Measurements from ENCODE around the gene EPS15.

EPS15 gene

GRCh38 chr1:51518033-51518585 is 957 bp downstream of the EPS15 start:
- no peak for DNase-seq (ENCODE audit: extremely low spot score)
- no peak for TF ChIP-seq TARDBP (IDR thresholded peaks at IDR 0.05)
- no peak for TF ChIP-seq BHLHE40 (IDR thresholded peaks at IDR 0.05; ENCODE audit: borderline replicate concordance)
- TF ChIP-seq HDGF (IDR thresholded peaks at IDR 0.05; ENCODE audit: borderline replicate concordance): no peak
- TF ChIP-seq ZNF384 (IDR thresholded peaks at IDR 0.05): no peak
- TF ChIP-seq ELF4 (IDR thresholded peaks at IDR 0.05): no peak
- no peak for TF ChIP-seq SUZ12 (IDR thresholded peaks at IDR 0.05)
- TF ChIP-seq FOXM1 (IDR thresholded peaks at IDR 0.05; ENCODE audit: borderline replicate concordance): no peak
- no peak for TF ChIP-seq FOXA1 (IDR thresholded peaks at IDR 0.05)
- TF ChIP-seq CTBP1 (IDR thresholded peaks at IDR 0.05; ENCODE audit: borderline replicate concordance): no peak
- TF ChIP-seq NFRKB (IDR thresholded peaks at IDR 0.05): no peak
- no peak for TF ChIP-seq ARNT (IDR thresholded peaks at IDR 0.05)
- TF ChIP-seq LEF1 (IDR thresholded peaks at IDR 0.05; ENCODE audit: borderline replicate concordance): no peak
- TF ChIP-seq FOXK2 (IDR thresholded peaks at IDR 0.05): 0 out of 2 replicates have a peak, but pooled peaks have one; percentile 50
- TF ChIP-seq L3MBTL2 (conservative IDR thresholded peaks at IDR 0.05): peak; percentile 36; the same call in 1 of the 2 replicates
- no peak for TF ChIP-seq SP1 (IDR thresholded peaks at IDR 0.05)
- TF ChIP-seq PKNOX1 (IDR thresholded peaks at IDR 0.05): peak; percentile 70
- CTCF ChIA-PET: no interaction called here
- POLR2A ChIA-PET: interaction anchor here (1.1 kb wide), 1 partner anchor 9 kb away, joined by 5 read pairs; no protein-coding TSS in a partner anchor

- ChIA-PET CTCF (no interaction called here), POLR2A (interaction anchor here (0.9 to 1.1 kb wide), 2 partner anchors 8 to 45 kb away, joined by 3 to 5 read pairs; no protein-coding TSS in a partner anchor)
- no peak for DNase-seq (ENCODE audit: extremely low spot score)
Observed at GRCh38 chr1:51517361-51518032, 1.6 kb downstream of the EPS15 start.

GRCh38 chr1:51516649-51517158 is 2.4 kb downstream of the EPS15 start:
- ChIA-PET CTCF (interaction anchor here (0.6 kb wide), 1 partner anchor 164 kb away, joined by 5 read pairs; no protein-coding TSS in a partner anchor), POLR2A (interaction anchor here (0.9 kb wide), 1 partner anchor 45 kb away, joined by 3 read pairs; no protein-coding TSS in a partner anchor)
- no peak for DNase-seq (ENCODE audit: extremely low spot score)
- TF ChIP-seq ARNT (IDR thresholded peaks at IDR 0.05): no peak
- no peak for TF ChIP-seq FOXK2 (IDR thresholded peaks at IDR 0.05)
- TF ChIP-seq PKNOX1 (IDR thresholded peaks at IDR 0.05): no peak
- no peak for TF ChIP-seq HDGF (IDR thresholded peaks at IDR 0.05; ENCODE audit: borderline replicate concordance)
- no peak for TF ChIP-seq NFRKB (IDR thresholded peaks at IDR 0.05)
- TF ChIP-seq CTBP1 (IDR thresholded peaks at IDR 0.05; ENCODE audit: borderline replicate concordance): no peak
- TF ChIP-seq ZNF384 (IDR thresholded peaks at IDR 0.05): no peak
- TF ChIP-seq TARDBP (IDR thresholded peaks at IDR 0.05): no peak
- TF ChIP-seq BHLHE40 (IDR thresholded peaks at IDR 0.05; ENCODE audit: borderline replicate concordance): no peak
- TF ChIP-seq SP1 (IDR thresholded peaks at IDR 0.05): no peak
- TF ChIP-seq FOXM1 (IDR thresholded peaks at IDR 0.05; ENCODE audit: borderline replicate concordance): no peak
- no peak for TF ChIP-seq L3MBTL2 (conservative IDR thresholded peaks at IDR 0.05)
- no peak for TF ChIP-seq SUZ12 (IDR thresholded peaks at IDR 0.05)
- no peak for TF ChIP-seq FOXA1 (IDR thresholded peaks at IDR 0.05)

More at GRCh38 chr1:51517361-51518032, 1.6 kb downstream of the EPS15 start:
- TF ChIP-seq FOXM1 (IDR thresholded peaks at IDR 0.05; ENCODE audit: borderline replicate concordance) (no peak), ELF4 (IDR thresholded peaks at IDR 0.05) (no peak), L3MBTL2 (conservative IDR thresholded peaks at IDR 0.05) (no peak), FOXA1 (IDR thresholded peaks at IDR 0.05) (no peak), ARNT (IDR thresholded peaks at IDR 0.05) (no peak), LEF1 (IDR thresholded peaks at IDR 0.05; ENCODE audit: borderline replicate concordance) (no peak), NFRKB (IDR thresholded peaks at IDR 0.05) (no peak), ZNF384 (IDR thresholded peaks at IDR 0.05) (no peak), SUZ12 (IDR thresholded peaks at IDR 0.05) (no peak), HDGF (IDR thresholded peaks at IDR 0.05; ENCODE audit: borderline replicate concordance) (no peak), BHLHE40 (IDR thresholded peaks at IDR 0.05; ENCODE audit: borderline replicate concordance) (no peak), SP1 (IDR thresholded peaks at IDR 0.05) (no peak), TARDBP (IDR thresholded peaks at IDR 0.05) (no peak), CTBP1 (IDR thresholded peaks at IDR 0.05; ENCODE audit: borderline replicate concordance) (no peak), PKNOX1 (IDR thresholded peaks at IDR 0.05) (no peak), FOXK2 (IDR thresholded peaks at IDR 0.05) (no peak)

GRCh38 chr1:51515982-51516648 is 3.0 kb downstream of the EPS15 start:
- CTCF ChIA-PET: interaction anchor here (0.6 kb wide), 2 partner anchors 24 to 163 kb away, joined by 3 to 5 read pairs; no protein-coding TSS in a partner anchor
- DNase-seq (ENCODE audit: extremely low spot score): no peak
- TF ChIP-seq SP1 (IDR thresholded peaks at IDR 0.05): no peak
- TF ChIP-seq PKNOX1 (IDR thresholded peaks at IDR 0.05): peak; percentile 72
- TF ChIP-seq FOXA1 (IDR thresholded peaks at IDR 0.05): no peak
- TF ChIP-seq FOXK2 (IDR thresholded peaks at IDR 0.05): no peak
- TF ChIP-seq NFRKB (IDR thresholded peaks at IDR 0.05): no peak
- TF ChIP-seq CTBP1 (IDR thresholded peaks at IDR 0.05; ENCODE audit: borderline replicate concordance): no peak
- TF ChIP-seq L3MBTL2 (conservative IDR thresholded peaks at IDR 0.05): no peak
- POLR2A ChIA-PET: no interaction called here

Data from HEK293T (cell line).